Stimulated activated naive CD8-positive, alpha-beta T cell treated with anti-CD3 and anti-CD28 coated beads, Interleukin-15, Interleukin-2, amounts not matched to agents 100 ng/mL and 50 ng/mL, for 24 hours (primary cell): ENCODE data around the gene ABCA4.

Source experiments
- H3K27ac Mint-ChIP-seq: one replicate; pipeline ENCODE4 v1.8.0; 2021; ENCODE audit warnings: mild to moderate bottlenecking, mixed read lengths
- H3K27me3 Mint-ChIP-seq: one replicate; pipeline ENCODE4 v1.8.0; 2021; ENCODE audit warnings: mixed read lengths
- H3K36me3 Mint-ChIP-seq: one replicate; pipeline ENCODE4 v1.8.0; 2021; ENCODE audit warnings: low read depth, mixed read lengths
- H3K4me1 Mint-ChIP-seq: one replicate; pipeline ENCODE4 v1.8.0; 2021; ENCODE audit warnings: low read depth, mixed read lengths
- H3K4me3 Mint-ChIP-seq: one replicate; pipeline ENCODE4 v1.8.0; 2021; ENCODE audit warnings: mild to moderate bottlenecking, mixed read lengths
- H3K9me3 Mint-ChIP-seq: one replicate; pipeline ENCODE4 v1.8.0; 2021; ENCODE audit warnings: mixed read lengths

The ABCA4 gene

DNA sequence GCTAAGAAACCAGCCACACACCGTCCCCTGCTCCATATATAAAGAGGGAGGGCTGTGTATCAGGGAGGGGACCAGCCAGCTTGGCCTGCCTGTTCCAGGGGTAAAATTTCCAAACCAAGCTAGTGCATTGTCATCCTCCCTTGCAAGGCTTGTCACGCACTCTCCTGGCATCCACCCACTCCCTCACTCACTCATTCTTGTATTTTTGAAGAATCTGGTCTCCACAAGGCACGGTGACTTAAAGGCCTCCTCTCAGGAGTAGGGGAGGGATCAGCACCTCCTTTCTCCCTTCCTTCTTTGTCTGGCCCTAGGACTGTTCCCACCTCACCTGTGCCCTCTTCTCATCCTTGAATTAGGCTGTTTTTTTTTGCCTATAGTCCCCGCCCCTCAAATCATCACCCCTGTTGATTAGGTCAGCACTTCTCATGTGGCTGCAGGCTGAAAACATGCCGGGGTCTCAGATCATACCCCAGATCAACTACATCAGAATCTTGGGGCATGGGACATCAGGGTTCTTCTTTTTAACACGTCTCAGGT lies 5.0 kb downstream of the ABCA4 start:
- no peaks in the 10 kb centered on the region for H3K4me1 Mint-ChIP-seq
- H3K9me3 Mint-ChIP-seq = no peaks in the 10 kb centered on the region
- no peaks in the 10 kb centered on the region for H3K27me3 Mint-ChIP-seq
- no peaks in the 10 kb centered on the region for H3K36me3 Mint-ChIP-seq
- H3K27ac Mint-ChIP-seq = no peak overlapping the region
- H3K4me3 Mint-ChIP-seq = no peak overlapping the region

DNA sequence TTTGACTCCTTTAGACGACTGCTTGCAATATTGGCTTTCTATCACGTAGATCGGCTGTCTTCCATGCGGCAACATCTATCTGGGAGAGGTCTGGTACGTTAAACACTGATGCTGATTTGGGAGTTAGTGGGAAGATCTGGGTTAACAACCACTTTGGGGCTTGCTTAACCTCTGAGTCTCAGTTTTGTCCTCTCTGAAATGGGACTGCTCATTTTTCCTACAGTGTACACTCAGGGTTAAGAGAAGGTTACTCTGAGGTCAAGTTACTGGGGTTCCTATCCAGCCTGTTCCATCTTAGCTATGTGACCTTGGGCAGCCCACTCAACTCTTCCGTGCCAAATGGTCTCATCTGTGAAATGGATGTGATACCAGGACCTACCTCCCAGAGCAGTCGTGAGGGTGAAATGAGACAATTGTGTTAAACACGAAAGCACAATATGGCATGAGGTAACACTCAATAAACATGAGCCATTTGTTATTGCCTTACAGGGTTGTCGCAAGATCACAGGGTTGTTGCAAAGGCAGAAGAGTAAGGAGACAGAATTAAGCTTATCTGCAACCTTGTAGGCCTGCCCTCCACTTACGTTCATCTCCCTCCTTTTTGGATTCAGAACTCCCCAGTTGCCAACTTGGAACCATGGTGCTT lies 5.6 kb downstream of the ABCA4 start:
- H3K27me3 Mint-ChIP-seq = no peaks in the 10 kb centered on the region

DNA sequence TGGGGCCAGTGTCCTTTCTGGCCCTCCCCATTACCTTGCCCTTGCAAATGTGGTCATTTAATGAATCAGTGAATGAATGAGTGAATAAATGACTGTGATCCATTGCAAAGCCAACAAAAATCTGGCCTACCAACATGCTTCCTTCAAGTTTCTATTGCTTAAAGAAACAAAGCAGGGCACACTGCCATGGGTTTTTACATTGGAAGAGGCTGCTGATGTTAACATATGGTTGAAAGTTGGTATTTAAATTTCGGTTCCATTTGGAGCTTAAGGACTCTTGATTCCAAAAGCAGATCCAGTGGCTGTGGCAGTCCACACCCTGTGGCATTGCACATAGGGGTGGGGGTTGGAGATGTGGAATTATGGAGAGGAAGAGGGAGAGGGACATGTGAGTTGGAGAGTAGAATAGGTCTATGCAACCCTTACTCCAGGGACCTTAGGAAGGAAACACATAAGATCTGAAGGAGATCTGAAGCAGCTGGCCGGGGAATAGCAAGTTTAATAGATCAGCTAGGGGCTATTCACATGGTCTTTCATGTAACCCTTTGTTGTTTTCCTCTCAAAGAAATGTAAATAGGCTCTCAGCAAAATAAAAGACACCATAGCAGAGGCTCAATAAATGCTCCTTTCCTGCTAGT lies 7.2 kb downstream of the ABCA4 start:
- Mint-ChIP-seq H3K9me3 (no peaks in the 10 kb centered on the region), H3K36me3 (no peaks in the 10 kb centered on the region), H3K27ac (no peak overlapping the region), H3K27me3 (no peaks in the 10 kb centered on the region), H3K4me3 (no peak overlapping the region), H3K4me1 (no peaks in the 10 kb centered on the region)

More for the DNA sequence above, 5.6 kb downstream of the ABCA4 start:
- H3K9me3 Mint-ChIP-seq = no peaks in the 10 kb centered on the region
- H3K36me3 Mint-ChIP-seq = no peaks in the 10 kb centered on the region
- no peak overlapping the region for H3K27ac Mint-ChIP-seq
- no peak overlapping the region for H3K4me3 Mint-ChIP-seq
- H3K4me1 Mint-ChIP-seq = no peaks in the 10 kb centered on the region

DNA sequence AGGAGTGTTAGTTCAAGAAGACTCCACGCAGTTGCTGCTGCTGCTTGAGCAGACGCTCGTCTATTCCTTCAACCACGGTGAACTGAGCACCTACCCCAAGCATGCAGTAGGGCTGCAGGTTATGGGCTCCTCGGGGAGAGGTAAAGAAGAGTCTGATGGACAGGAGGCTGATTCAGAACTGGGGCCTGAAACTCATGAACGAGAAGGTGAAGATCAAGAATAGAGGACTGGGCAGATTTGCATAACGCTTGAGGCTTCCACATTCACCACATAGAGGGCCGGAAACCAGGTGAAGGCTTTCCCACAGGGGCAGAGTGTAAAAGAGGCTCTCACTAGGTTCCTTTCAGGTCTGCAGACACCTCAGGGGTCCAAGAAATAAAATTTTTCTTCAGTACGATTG lies 9.1 kb downstream of the ABCA4 start:
- Mint-ChIP-seq H3K4me3 (no peak overlapping the region), H3K36me3 (no peaks in the 10 kb centered on the region), H3K27me3 (peaks cover 15% of the 10 kb centered on the region), H3K27ac (no peak overlapping the region), H3K4me1 (no peaks in the 10 kb centered on the region), H3K9me3 (no peaks in the 10 kb centered on the region)

DNA sequence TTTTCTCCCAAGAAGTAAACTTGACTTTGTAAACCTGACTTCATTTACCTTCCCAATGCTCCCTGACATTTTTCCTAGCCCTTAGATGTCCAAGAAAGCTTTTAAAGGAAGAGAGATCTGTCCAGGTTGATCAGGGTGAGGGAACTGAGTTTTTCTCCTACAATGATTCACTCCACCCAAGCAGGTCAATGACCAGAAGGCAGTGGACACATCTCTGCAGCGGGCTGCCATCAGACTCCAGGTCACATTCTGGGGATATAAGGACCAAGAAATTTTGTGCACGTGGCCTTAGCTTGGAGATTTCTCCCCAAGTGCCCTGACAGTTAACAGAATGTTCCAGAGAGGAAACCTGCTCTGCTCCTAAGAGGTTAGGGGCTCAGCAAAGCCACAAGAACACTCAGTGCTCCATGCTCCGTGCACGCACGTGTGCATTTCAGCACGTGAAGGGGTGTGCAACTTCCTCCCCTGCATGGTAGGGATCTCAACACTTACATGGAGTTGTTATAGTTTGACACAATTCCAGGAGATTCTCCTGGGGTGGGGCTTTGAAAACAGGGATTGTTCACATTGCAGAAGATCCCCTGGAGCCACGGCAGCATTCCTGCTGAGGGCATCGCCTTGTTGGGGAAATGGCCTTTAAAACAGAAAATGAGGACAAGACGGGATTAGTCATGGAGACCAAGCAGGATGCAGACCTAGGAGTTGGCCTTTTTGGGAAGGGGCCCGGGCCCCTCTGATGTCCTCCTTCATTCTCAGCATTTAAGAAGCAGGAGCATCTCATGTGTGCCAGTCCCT lies 9.8 kb downstream of the ABCA4 start:
- Mint-ChIP-seq H3K27me3 (peaks cover 18% of the 10 kb centered on the region), H3K9me3 (no peaks in the 10 kb centered on the region), H3K4me3 (no peak overlapping the region), H3K4me1 (no peaks in the 10 kb centered on the region), H3K27ac (no peak overlapping the region), H3K36me3 (no peaks in the 10 kb centered on the region)

DNA sequence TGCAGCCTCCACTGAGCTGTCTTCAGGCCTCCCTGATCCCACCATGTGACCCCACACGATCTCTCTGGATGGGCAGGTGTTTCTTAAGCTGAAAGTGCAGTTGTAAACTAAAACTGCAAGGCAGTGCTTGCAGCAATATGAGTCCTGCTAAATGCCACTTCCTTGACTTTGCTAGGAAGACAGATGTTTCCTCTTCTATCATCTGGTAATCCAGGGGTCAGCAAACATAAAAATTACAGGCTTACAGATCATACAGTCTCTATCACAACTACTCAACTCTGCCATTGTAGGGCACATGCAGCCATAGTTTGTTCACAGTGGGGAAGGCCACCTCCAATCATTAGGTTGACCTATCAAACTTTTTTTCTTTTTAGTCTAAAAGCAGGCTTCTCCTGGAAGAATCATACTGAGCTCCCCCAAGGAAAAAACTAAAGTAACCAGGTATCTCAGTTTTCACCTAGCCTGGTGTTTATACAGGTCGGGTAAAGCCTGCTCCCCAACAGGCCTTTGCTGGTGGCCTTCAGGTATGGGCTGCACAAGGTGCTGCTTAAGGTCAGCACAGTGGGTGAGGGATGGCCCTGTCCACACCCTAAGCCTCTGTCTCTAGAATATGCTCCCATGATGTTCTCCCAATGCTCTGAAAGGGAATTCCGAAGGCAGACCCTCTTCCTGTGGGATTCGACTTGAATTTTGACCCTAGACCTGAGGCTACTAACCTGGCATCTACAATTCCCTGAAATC lies 10.8 kb downstream of the ABCA4 start:
- H3K36me3 Mint-ChIP-seq = no peaks in the 10 kb centered on the region
- H3K27ac Mint-ChIP-seq = no peak overlapping the region
- H3K9me3 Mint-ChIP-seq = no peaks in the 10 kb centered on the region
- H3K27me3 Mint-ChIP-seq = peaks cover 20% of the 10 kb centered on the region
- no peaks in the 10 kb centered on the region for H3K4me1 Mint-ChIP-seq
- no peak overlapping the region for H3K4me3 Mint-ChIP-seq

DNA sequence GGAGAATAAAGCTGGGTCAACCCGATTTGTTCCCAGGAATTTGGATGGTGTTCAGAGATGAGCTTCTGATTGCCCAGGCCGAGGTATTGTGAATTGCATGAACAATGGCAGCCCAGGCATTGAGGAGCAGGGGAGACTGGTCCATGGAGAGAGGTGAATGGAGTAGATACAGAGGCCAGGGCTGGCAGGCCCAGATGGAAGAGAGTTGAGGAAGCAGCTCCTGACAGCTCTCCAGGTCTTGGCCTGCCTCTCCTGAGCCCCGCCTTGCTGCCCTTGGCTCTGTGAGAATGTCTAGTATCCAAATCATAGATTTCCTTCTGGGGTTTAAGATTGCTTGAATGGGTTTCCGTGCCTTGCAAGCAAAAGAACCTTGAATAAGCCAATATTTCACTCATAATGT lies 11.5 kb downstream of the ABCA4 start:
- Mint-ChIP-seq H3K27me3 (peaks cover 26% of the 10 kb centered on the region), H3K4me1 (no peaks in the 10 kb centered on the region), H3K4me3 (no peak overlapping the region), H3K27ac (no peak overlapping the region), H3K36me3 (no peaks in the 10 kb centered on the region), H3K9me3 (no peaks in the 10 kb centered on the region)

DNA sequence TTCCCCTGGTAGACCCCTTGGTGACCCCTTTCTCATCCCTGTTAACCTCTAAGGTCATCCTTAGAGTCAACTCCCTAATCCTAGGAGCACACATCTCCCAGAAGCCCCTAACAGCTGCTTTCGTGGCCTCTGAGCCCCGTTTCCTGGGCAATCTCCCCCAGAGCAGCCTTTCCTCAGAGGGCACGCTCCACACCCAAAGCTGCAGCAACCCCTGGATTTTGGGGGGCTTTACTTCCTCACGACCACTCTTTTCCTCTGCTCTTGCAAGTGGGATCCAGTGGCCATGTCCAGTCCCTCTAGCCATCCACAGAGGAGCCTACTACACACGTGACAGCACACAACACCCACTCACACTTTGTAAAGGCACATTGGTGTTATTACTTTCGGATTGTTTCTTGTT lies 13.8 kb downstream of the ABCA4 start:
- Mint-ChIP-seq H3K4me1 (no peaks in the 10 kb centered on the region), H3K27me3 (peaks cover 26% of the 10 kb centered on the region), H3K9me3 (no peaks in the 10 kb centered on the region), H3K4me3 (no peak overlapping the region), H3K36me3 (no peaks in the 10 kb centered on the region), H3K27ac (no peak overlapping the region)

DNA sequence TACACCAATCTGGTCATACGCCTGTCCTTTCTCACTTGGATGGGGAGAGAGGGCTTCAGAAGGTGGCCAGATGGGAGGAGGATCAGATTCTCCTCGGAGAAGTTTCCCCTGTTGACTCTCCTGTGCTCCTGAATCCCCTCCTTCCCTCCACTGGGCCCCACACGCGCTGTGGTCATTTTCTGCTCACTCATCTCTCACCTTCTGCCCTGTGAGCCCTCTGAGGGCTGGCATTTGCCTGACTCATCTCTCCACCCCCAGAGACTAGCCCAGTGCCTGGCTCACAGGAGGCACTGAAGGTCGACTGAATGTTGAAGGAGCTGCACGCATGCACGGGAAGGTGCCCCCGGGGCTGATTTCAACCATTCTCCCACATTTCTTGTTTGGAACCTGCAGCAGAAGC lies 14.2 kb downstream of the ABCA4 start:
- H3K4me1 Mint-ChIP-seq = no peaks in the 10 kb centered on the region
- H3K9me3 Mint-ChIP-seq = no peaks in the 10 kb centered on the region

DNA sequence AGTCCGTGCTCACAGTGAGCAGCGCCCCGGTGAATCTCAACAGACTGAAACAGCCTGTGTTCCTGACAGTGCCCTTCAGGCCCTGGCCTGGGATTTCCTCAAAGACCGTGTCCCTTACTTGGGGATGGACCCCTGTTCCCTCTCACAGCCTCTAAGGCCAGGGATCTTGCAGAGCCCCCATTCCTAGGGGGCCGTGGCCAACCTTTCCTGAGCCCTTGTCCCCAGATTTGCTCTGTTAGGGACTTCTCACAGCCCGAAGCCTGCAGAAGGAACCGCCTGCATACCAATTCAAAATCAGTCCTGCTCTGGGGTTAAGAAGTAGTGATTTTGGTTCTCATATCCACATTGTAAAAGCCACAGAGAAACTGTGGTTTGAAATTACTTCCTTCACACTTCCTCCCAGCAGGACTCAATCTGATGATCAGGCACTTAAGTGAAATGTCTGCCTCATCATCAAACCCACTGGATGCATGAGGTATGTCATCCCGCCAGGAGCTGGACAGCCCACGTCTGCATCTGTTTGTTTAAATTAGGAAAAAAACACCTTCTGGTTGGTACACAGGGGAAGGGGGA lies 14.9 kb downstream of the ABCA4 start:
- H3K36me3 Mint-ChIP-seq = no peaks in the 10 kb centered on the region
- no peak overlapping the region for H3K4me3 Mint-ChIP-seq
- no peak overlapping the region for H3K27ac Mint-ChIP-seq
- H3K4me1 Mint-ChIP-seq = no peaks in the 10 kb centered on the region
- H3K9me3 Mint-ChIP-seq = no peaks in the 10 kb centered on the region
- H3K27me3 Mint-ChIP-seq = peaks cover 26% of the 10 kb centered on the region

More for the DNA sequence above, 14.2 kb downstream of the ABCA4 start:
- Mint-ChIP-seq H3K27ac (no peak overlapping the region), H3K4me3 (no peak overlapping the region), H3K36me3 (no peaks in the 10 kb centered on the region), H3K27me3 (peaks cover 26% of the 10 kb centered on the region)

DNA sequence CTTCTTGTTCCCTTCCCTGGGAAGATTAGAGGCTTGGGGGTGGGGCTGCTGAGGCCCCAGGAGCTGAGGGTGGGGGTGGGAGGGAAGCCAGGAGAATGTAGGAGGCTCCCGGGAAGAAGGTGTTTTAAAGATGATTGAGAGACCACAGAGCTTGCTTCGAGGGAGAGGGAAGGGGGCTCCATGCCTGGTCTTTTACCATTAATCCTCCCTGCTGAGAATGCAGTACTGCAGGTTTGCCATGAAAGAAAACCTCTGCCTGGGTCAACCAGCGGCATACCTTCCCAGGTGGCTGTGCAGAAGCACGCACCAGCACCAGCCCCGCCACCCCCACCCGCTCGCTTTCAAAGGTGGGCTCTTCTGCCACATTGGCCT lies 15.4 kb downstream of the ABCA4 start:
- Mint-ChIP-seq H3K36me3 (no peaks in the 10 kb centered on the region), H3K27ac (no peak overlapping the region), H3K9me3 (no peaks in the 10 kb centered on the region), H3K4me3 (no peak overlapping the region), H3K4me1 (no peaks in the 10 kb centered on the region), H3K27me3 (peaks cover 26% of the 10 kb centered on the region)

DNA sequence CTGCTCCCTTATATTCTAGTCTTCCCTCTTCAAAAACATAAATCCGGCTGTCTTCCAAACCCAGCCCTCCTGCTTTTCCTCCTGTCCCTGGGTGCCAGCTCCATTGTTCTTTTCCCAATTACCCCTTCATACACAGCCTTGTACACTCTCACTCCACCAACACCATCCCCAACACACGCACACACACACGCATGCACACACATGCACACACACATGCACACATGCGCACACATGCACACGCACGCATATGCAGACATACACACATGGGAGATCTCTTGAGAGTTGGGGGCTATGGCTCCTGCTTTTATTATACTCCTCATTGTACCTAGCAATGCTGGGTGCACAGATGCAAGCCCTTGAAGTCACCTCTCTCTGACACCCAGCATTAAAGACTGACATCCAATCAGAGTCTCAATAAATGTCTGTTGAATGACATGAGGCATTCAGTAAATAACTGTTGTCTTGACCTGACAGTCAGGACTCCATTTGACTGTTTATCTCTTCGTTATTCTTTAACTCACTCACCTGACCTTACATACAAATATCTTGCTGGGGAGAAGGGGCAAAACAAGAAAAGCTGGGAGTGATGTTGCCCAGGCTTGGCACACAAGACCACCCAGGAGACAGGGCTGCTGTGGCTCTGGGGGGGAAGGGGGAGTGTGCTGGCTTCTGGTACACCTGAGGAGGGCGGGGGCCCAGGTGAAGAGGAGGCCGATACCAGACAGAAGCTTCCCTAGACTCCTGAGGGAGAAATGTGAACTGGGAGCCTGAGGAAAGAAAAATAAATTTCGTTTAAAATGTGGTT lies 16.0 kb downstream of the ABCA4 start:
- H3K4me1 Mint-ChIP-seq = no peaks in the 10 kb centered on the region
- H3K36me3 Mint-ChIP-seq = no peaks in the 10 kb centered on the region
- no peak overlapping the region for H3K4me3 Mint-ChIP-seq
- peaks cover 26% of the 10 kb centered on the region for H3K27me3 Mint-ChIP-seq
- no peaks in the 10 kb centered on the region for H3K9me3 Mint-ChIP-seq
- no peak overlapping the region for H3K27ac Mint-ChIP-seq

DNA sequence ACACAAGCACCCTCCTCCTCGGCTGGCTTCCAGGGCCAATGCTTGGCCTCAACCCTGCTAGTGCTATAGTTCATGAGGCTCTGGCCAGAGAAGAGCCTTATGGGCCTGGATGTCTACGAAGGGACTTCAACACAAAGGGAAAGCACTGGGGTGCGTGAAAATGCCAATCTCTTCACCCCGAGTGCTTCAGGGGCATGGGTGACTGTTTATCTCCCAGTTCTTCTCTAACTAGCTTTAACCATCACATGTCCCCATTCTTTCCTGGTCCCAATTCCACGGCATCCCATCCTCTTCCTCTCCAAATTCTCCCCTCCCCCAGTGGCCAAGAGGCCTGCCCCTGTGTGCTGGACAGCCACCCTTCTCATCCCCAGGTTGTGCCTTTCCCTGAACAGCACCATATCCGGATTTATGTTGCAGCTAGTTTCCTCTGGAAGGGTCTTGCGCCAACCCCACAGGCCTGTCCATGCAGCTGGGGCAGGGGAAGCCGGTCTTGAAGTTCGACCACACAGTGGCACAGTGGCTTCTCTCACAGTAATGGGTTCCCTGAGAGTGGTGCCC lies 16.7 kb downstream of the ABCA4 start:
- Mint-ChIP-seq H3K27ac (no peak overlapping the region), H3K27me3 (peaks cover 26% of the 10 kb centered on the region), H3K36me3 (no peaks in the 10 kb centered on the region), H3K9me3 (no peaks in the 10 kb centered on the region), H3K4me1 (no peaks in the 10 kb centered on the region), H3K4me3 (no peak overlapping the region)

DNA sequence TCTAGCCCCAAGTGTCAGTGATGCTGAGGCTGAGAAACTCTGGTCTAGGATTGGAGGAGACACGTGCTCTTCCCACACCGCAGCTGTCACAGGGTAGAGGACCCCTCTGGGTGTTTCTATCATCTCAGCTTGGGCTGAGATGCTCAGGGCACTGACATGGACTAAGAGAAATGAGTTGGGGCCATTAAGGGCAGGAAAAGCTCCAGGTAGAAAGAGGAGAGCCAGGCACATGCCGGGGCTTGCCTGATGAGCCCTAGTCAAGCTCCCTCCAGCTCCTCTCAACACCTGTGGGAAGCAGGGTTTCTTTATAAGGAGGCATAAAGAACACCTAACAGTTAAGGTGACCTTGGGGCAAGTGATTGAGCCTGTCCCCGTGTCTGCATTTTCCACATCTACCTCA lies 17.3 kb downstream of the ABCA4 start:
- peaks cover 26% of the 10 kb centered on the region for H3K27me3 Mint-ChIP-seq

More for the DNA sequence above, 17.3 kb downstream of the ABCA4 start:
- Mint-ChIP-seq H3K4me3 (no peak overlapping the region), H3K9me3 (no peaks in the 10 kb centered on the region), H3K27ac (no peak overlapping the region), H3K36me3 (no peaks in the 10 kb centered on the region), H3K4me1 (no peaks in the 10 kb centered on the region)
